Measurements from ENCODE around the gene GJC3.
"Not testable (repeated sequence)": the region's sequence is repeated elsewhere in the genome, so short reads cannot be mapped to it uniquely, and the experiment has no call there.

GJC3 gene

DNA sequence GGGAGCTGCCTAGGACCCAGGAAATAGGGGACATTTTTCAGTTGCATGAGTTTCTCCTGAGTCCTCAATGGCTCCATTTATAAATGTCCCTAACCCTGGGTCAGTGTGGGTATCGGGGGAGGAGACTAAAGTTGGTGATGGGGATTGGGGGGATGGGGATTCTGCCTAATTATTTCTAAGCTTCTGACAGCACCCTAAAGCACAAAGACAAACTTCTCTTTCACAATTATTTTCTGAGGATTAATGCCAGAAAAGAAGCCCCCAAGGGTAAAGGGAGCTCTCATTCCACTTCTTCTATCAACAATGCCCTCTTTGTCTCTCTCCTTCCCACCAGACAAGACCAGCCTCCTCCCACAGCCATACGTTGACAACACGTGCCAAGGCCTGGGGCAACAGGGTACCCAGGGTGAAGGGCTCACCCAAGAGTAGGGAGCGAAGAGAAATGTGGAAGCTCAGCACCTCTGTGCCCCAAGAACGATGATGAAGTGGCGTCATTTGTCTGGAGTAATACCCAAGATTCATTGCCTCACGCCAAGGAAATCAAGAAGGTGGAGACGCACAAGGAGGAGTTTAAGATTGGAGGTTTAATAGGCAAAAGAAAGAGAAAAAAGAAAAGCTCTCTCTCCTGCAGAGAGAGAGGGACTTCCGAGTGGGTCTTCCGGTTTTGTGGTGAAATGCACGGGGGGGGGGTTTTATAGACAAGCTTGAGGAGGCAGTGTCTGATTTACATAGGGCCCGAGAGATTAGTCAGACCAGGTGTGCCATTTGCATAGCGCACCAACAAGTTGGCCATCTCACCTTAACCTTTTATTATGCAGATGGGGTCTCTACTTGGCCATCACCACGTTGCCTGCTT, 14.4 kb upstream of the GJC3 start:
- no peak overlapping the region for H3K27ac ChIP-seq

GRCh38 chr7:99938296-99938695, 8.9 kb upstream of the GJC3 start:
- TF ChIP-seq ZFX (IDR thresholded peaks at IDR 0.05) (no peak), CTCF (conservative IDR thresholded peaks at IDR 0.05) (no peak)
- H3K27ac ChIP-seq = no peak overlapping the region

More for the DNA sequence above, 14.4 kb upstream of the GJC3 start:
- TF ChIP-seq CTCF (conservative IDR thresholded peaks at IDR 0.05) (no peak), ZFX (IDR thresholded peaks at IDR 0.05) (no peak)

DNA sequence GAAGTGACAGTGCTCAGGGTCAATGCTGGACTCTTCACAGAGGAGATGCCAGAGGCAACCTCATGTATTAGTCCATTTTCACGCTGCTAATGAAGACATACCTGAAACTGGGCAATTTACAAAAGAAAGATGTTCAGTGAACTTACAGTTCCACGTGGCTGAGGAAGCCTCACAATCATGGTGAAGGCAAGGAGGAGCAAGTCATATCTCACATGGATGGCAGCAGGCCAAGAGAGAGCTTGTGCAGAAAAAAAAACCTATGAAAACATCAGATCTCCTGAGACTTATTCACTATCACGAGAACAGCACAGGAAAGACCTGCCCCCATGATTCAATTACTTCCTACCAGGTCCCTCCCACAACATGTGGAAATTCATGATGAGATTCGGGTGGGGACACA, 5.6 kb upstream of the GJC3 start:
- H3K27ac ChIP-seq = not testable (repeated sequence)

GRCh38 chr7:99930376-99930775, 956 bp upstream of the GJC3 start:
- no peak for TF ChIP-seq ZFX (IDR thresholded peaks at IDR 0.05)
- TF ChIP-seq CTCF (conservative IDR thresholded peaks at IDR 0.05) = no peak
- H3K27ac ChIP-seq = no peak overlapping the region

DNA sequence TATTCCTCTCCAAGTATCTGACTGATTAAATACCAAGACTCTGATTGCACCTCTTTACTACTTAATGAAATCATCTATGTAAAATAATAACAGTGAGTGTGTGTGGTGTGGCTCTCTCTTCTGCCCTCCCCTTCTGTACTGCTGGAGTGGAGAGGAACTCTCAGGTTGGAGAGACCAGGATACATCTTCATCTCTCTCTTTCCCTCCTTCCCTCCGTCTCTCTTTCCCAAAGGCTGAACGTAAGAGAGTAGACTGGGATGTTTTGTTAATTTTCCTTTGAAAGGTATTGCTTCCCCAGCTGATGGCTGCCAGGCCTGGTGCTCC, 272 bp upstream of the GJC3 start:
- H3K27ac ChIP-seq = no peak overlapping the region
- TF ChIP-seq CTCF (conservative IDR thresholded peaks at IDR 0.05) = peak; percentile 46
- no peak for TF ChIP-seq ZFX (IDR thresholded peaks at IDR 0.05)

GRCh38 chr7:99928188-99928587, 1.2 kb downstream of the GJC3 start:
- H3K27ac ChIP-seq = no peak overlapping the region
- TF ChIP-seq CTCF (conservative IDR thresholded peaks at IDR 0.05) = no peak
- TF ChIP-seq ZFX (IDR thresholded peaks at IDR 0.05) = no peak

- TF ChIP-seq CTCF (conservative IDR thresholded peaks at IDR 0.05) = no peak
- no peak for TF ChIP-seq ZFX (IDR thresholded peaks at IDR 0.05)
- H3K27ac ChIP-seq = no peak overlapping the region
Observed at GRCh38 chr7:99927536-99927935, 1.9 kb downstream of the GJC3 start.

DNA sequence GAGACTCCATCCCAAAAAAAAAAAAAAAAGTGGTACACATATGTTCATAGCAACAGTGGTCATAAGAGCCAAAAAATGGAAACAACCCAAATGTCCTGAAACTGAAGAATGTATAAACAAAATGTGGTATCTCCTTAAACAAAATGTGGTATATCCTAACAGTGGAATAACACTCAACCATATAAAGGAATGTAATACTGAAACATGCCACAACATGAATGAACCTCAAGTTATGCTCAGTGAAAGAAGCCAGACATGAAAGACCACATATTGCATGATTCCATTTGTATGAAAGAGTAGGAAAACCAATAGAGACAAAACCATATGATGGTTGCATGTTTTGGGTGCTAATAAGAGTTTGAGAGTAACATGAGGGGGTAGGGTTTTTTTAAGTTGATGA, 3.1 kb downstream of the GJC3 start:
- TF ChIP-seq CTCF (conservative IDR thresholded peaks at IDR 0.05) (no peak), ZFX (IDR thresholded peaks at IDR 0.05) (no peak)
- H3K27ac ChIP-seq = no peak overlapping the region
